ENCODE measurements around the gene SLC27A4. TPM values are rescaled to one million over a fixed set of nuclear protein-coding genes. Genes with fewer than 3 reads are reported as not detected.
A peak's percentile ranks its signal among the peaks of the same experiment; 100 is the strongest.

SLC27A4 gene
- total and polyA plus RNA-seq, 7 experiments from 2014 or later, result 6.1 to 20.1 (median 10.1) TPM

DNA sequence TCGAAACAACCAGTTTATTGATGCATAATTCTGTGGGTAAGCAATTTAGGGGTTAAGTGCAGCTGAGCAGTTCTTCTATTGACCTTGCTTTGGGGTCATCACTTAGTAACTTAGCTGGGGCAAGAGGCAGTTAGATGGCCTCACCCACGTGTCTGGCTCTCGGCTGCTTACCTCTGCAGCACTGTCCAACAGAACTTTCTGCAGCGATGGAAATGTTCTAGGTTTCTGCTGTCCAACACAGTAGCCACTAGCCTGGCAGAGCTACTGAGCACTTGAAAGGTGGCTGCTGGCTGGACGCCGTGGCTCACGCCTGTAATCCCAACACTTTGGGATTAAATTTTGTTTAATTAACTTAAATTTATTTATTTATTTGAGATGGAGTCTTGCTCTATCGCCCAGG, 17.8 kb downstream of the SLC27A4 start:
- no peaks in the 10 kb centered on the region for H3K9me3 ChIP-seq (ENCODE audit: control insufficient read depth in 2 of 3, low read length in 3 of 3)
- H3K4me3 ChIP-seq (ENCODE audit: low read length), result no peak overlapping the region
- Mint-ChIP-seq H3K36me3 (peaks cover 0 to 7% (median 4%) of the 10 kb centered on the region in 5 donors), H3K4me3 (no peak overlapping the region), H3K4me1 (peaks cover 0 to 11% (median 6%) of the 10 kb centered on the region in 7 donors), H3K27ac (no peak overlapping the region), H3K9me3 (no peaks in the 10 kb centered on the region), H3K27me3 (no peaks in the 10 kb centered on the region)
- DNase-seq (no peak), ATAC-seq (no peak)
- no peak overlapping the region for H3K27ac ChIP-seq (ENCODE audit: low read depth, low read length)
- CTCF ChIA-PET, result no interaction called here
- POLR2A ChIA-PET, result no interaction called here
- peaks cover 4 to 5% of the 10 kb centered on the region in 2 donors for H3K4me1 ChIP-seq (ENCODE audit: control insufficient read depth in 2 of 2, insufficient read depth in 2 of 2, low read length in 2 of 2)
- intact Hi-C loops (cut with micrococcal nuclease), result no loop called here
- peaks cover 0 to 19% (median 0%) of the 10 kb centered on the region in 3 experiments for H3K36me3 ChIP-seq (ENCODE audit: control insufficient read depth in 2 of 3, insufficient read depth in 3 of 3, low read length in 3 of 3)
- H3K27me3 ChIP-seq (ENCODE audit: control insufficient read depth in 2 of 2, insufficient read depth in 2 of 2, low read length in 2 of 2), result no peaks in the 10 kb centered on the region

DNA sequence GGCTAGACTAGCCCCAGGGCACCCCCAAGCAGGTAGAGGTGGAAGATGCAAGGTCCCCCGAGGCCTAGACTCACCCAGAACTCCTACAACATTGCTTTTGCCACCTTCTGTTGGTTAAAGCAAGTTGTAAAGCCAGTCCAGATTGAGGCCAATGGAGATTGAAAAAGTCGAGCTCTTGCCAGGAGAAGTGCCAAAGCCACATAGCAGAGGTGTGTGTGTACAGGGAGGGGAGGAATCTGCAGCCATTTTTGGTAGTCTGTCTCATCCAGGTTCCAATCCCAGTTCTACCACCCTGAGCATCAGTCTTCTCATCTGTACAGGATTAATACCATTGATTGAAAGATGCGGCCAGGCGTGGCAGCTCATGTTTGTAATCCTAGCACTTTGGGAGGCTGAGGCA, 18.5 kb downstream of the SLC27A4 start:
- no peak overlapping the region for H3K27ac ChIP-seq (ENCODE audit: low read depth, low read length)
- DNase-seq (no peak), ATAC-seq (no peak)
- no peaks in the 10 kb centered on the region for H3K9me3 Mint-ChIP-seq
- ChIA-PET CTCF (interaction anchor here (0.8 kb wide), 1 partner anchor 53 kb away, joined by 3 read pairs; no protein-coding TSS in a partner anchor), POLR2A (no interaction called here)
- H3K4me1 ChIP-seq (ENCODE audit: control insufficient read depth in 2 of 2, insufficient read depth in 2 of 2, low read length in 2 of 2), result peaks cover 4 to 5% of the 10 kb centered on the region in 2 donors
- no peak overlapping the region for H3K4me3 Mint-ChIP-seq
- H3K27me3 ChIP-seq (ENCODE audit: control insufficient read depth in 2 of 2, insufficient read depth in 2 of 2, low read length in 2 of 2), result no peaks in the 10 kb centered on the region
- peaks cover 0 to 7% (median 4%) of the 10 kb centered on the region in 5 donors for H3K36me3 Mint-ChIP-seq
- H3K27ac Mint-ChIP-seq, result peak overlapping the region in 1 of 9 donors; percentile 84
- H3K36me3 ChIP-seq (ENCODE audit: control insufficient read depth in 2 of 3, insufficient read depth in 3 of 3, low read length in 3 of 3), result peaks cover 0 to 15% (median 0%) of the 10 kb centered on the region in 3 experiments
- intact Hi-C loops (cut with micrococcal nuclease), result no loop called here
- H3K27me3 Mint-ChIP-seq, result no peaks in the 10 kb centered on the region
- H3K4me3 ChIP-seq (ENCODE audit: low read length), result no peak overlapping the region
- no peaks in the 10 kb centered on the region for H3K9me3 ChIP-seq (ENCODE audit: control insufficient read depth in 2 of 3, low read length in 3 of 3)
- peaks cover 0 to 11% (median 6%) of the 10 kb centered on the region in 7 donors for H3K4me1 Mint-ChIP-seq

DNA sequence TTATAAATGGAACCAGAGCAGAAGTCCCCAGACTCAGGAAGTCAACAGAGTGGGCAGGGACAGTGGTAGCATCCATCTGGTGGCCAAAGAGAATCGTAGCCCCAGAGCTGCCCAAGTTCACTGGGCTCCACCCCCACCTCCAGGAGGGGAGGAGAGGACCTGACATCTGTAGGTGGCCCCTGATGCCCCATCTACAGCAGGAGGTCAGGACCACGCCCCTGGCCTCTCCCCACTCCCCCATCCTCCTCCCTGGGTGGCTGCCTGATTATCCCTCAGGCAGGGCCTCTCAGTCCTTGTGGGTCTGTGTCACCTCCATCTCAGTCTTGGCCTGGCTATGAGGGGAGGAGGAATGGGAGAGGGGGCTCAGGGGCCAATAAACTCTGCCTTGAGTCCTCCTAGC, 20.5 kb downstream of the SLC27A4 start:
- Histone ChIP-seq H3K36me3 (ENCODE audit: control insufficient read depth in 2 of 3, insufficient read depth in 3 of 3, low read length in 3 of 3) (peaks cover 0 to 5% (median 0%) of the 10 kb centered on the region in 3 experiments), H3K27me3 (ENCODE audit: control insufficient read depth in 2 of 2, insufficient read depth in 2 of 2, low read length in 2 of 2) (no peaks in the 10 kb centered on the region), H3K27ac (ENCODE audit: low read depth, low read length) (no peak overlapping the region), H3K4me3 (ENCODE audit: low read length) (no peak overlapping the region), H3K9me3 (ENCODE audit: control insufficient read depth in 2 of 3, low read length in 3 of 3) (no peaks in the 10 kb centered on the region), H3K4me1 (ENCODE audit: control insufficient read depth in 2 of 2, insufficient read depth in 2 of 2, low read length in 2 of 2) (peaks cover 5 to 9% of the 10 kb centered on the region in 2 donors)
- H3K4me3 Mint-ChIP-seq, result no peak overlapping the region
- H3K27ac Mint-ChIP-seq, result peak overlapping the region in 3 of 9 donors; percentile 39 to 79 (median 63)
- DNase-seq (no peak), ATAC-seq (no peak)
- no peaks in the 10 kb centered on the region for H3K27me3 Mint-ChIP-seq
- intact Hi-C loops (cut with micrococcal nuclease), result loop anchor here in 1 of 2 donors (5.0 to 10.0 kb wide), 2 partner anchors 141 to 524 kb away; partner anchors contain the start of genes GLE1, KYAT1 and LRRC8A
- H3K36me3 Mint-ChIP-seq, result peaks cover 0 to 4% (median 3%) of the 10 kb centered on the region in 5 donors
- peaks cover 0 to 22% (median 6%) of the 10 kb centered on the region in 7 donors for H3K4me1 Mint-ChIP-seq
- ChIA-PET POLR2A (interaction anchor here (1.4 to 3.7 kb wide), 3 partner anchors 9 to 85 kb away, joined by 3 to 28 read pairs (median 5); partner anchors contain the start of genes GOLGA2, SWI5 and URM1), CTCF (interaction anchor here (1.0 to 4.0 kb wide), 4 partner anchors 28 to 66 kb away, joined by 3 to 23 read pairs (median 12); partner anchors contain the start of gene CERCAM)
- no peaks in the 10 kb centered on the region for H3K9me3 Mint-ChIP-seq

DNA sequence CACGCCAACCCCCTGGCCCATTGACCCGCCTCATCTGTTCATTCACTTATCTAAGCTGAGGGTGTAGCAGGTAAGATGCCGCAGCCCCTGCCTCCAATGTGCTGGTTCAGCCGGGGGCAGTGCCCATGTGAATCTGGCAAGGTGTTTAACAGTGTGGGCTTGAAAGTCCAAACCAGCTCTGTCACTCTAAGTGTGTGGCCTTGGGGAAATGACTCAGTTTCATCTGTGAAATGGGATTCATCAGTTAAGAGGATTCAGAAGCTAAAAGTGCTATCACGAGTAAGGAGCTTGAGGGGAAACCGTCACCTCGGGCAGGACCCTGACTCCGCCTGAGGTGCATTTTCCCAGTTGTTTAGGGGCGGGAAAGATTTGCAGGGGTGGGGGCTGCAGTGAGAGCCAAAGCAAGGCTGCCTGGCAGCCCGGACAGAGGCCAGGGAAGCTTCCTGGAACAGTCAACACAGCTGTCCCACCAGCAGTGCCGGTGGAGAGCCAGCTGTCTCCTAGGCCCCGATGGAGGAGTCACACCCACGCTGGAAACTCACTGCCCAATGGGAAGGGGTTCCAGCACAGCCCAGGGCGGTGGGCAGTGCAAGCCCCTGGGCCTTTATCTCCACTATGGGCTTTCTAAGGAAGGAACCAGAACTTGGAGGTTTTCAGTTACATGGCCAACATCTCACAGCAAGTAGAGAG, 21.1 kb downstream of the SLC27A4 start:
- Mint-ChIP-seq H3K36me3 (no peaks in the 10 kb centered on the region), H3K4me3 (peak overlapping the region; percentile 68 to 92 (median 87)), H3K27me3 (no peaks in the 10 kb centered on the region), H3K9me3 (no peaks in the 10 kb centered on the region), H3K27ac (peak overlapping the region; percentile 57 to 89 (median 74)), H3K4me1 (peaks cover 0 to 22% (median 6%) of the 10 kb centered on the region in 7 donors)
- intact Hi-C loops (cut with micrococcal nuclease), result loop anchor here in 1 of 2 donors (5.0 to 10.0 kb wide), 2 partner anchors 141 to 523 kb away; partner anchors contain the start of genes GLE1, KYAT1 and LRRC8A
- Histone ChIP-seq H3K27ac (ENCODE audit: low read depth, low read length) (peak overlapping the region; percentile 48), H3K9me3 (ENCODE audit: control insufficient read depth in 2 of 3, low read length in 3 of 3) (no peaks in the 10 kb centered on the region), H3K4me1 (ENCODE audit: control insufficient read depth in 2 of 2, insufficient read depth in 2 of 2, low read length in 2 of 2) (peaks cover 5 to 9% of the 10 kb centered on the region in 2 donors), H3K36me3 (ENCODE audit: control insufficient read depth in 2 of 3, insufficient read depth in 3 of 3, low read length in 3 of 3) (no peaks in the 10 kb centered on the region), H3K27me3 (ENCODE audit: control insufficient read depth in 2 of 2, insufficient read depth in 2 of 2, low read length in 2 of 2) (no peaks in the 10 kb centered on the region), H3K4me3 (ENCODE audit: low read length) (peak overlapping the region; percentile 61)
- ChIA-PET CTCF (interaction anchor here (0.9 to 4.0 kb wide), 7 partner anchors 10 to 118 kb away, joined by 3 to 23 read pairs (median 5); partner anchors contain the start of genes CERCAM and URM1), POLR2A (interaction anchor here (1.4 to 3.7 kb wide), 3 partner anchors 8 to 85 kb away, joined by 3 to 28 read pairs (median 5); partner anchors contain the start of genes GOLGA2, SWI5 and URM1)
- ATAC-seq (no peak), DNase-seq (no peak)

DNA sequence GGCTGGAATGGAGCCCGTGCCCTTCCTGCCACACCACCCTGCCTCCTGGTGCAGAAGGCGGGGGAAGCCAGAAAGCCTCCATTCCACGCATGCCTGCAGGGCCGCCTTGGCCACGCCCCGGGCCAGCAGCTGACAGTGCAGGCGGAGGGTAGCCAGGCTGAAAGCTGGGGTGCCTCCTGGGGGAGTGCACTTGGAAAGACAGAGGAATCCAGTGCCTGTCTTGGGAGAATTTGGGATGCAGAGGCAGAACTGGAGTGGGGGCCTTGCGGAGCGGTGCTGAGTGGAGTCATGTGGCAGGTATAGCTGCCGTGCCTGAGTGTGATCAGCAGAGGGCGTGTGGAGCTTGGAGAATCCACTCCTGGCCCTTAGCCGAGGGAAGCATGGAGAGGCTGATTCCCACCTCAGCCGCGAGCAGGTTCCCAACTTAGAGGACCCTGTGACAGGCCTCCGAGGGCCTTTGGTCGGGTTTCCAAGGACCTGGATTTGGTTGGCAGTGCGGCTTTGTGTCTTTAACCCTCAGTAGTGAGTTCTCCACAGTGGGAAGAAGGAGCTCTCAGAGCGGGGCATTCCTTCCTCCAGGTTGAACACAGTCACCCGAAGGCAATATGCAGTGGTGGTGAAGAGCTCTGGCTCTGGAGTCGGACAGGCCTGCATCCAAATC, 21.8 kb downstream of the SLC27A4 start:
- Mint-ChIP-seq H3K27me3 (no peaks in the 10 kb centered on the region), H3K27ac (peak overlapping the region in 6 of 9 donors; percentile 57 to 81 (median 74)), H3K36me3 (no peaks in the 10 kb centered on the region), H3K9me3 (no peaks in the 10 kb centered on the region), H3K4me3 (peak overlapping the region; percentile 68 to 92 (median 87)), H3K4me1 (peaks cover 0 to 22% (median 6%) of the 10 kb centered on the region in 7 donors)
- ChIA-PET POLR2A (interaction anchor here (0.7 to 3.7 kb wide), 5 partner anchors 8 to 225 kb away, joined by 3 to 28 read pairs (median 3); partner anchors contain the start of genes GOLGA2, SWI5 and URM1), CTCF (interaction anchor here (0.5 to 4.0 kb wide), 9 partner anchors 9 to 143 kb away, joined by 3 to 23 read pairs (median 3); partner anchors contain the start of genes CERCAM and URM1)
- DNase-seq (peak; percentile 48 to 69 (median 64)), ATAC-seq (peak; percentile 94)
- Histone ChIP-seq H3K27ac (ENCODE audit: low read depth, low read length) (peak overlapping the region; percentile 48), H3K4me1 (ENCODE audit: control insufficient read depth in 2 of 2, insufficient read depth in 2 of 2, low read length in 2 of 2) (peaks cover 5 to 9% of the 10 kb centered on the region in 2 donors), H3K27me3 (ENCODE audit: control insufficient read depth in 2 of 2, insufficient read depth in 2 of 2, low read length in 2 of 2) (no peaks in the 10 kb centered on the region), H3K36me3 (ENCODE audit: control insufficient read depth in 2 of 3, insufficient read depth in 3 of 3, low read length in 3 of 3) (no peaks in the 10 kb centered on the region), H3K4me3 (ENCODE audit: low read length) (peak overlapping the region; percentile 61), H3K9me3 (ENCODE audit: control insufficient read depth in 2 of 3, low read length in 3 of 3) (no peaks in the 10 kb centered on the region)
- intact Hi-C loops (cut with micrococcal nuclease), result loop anchor here (1.0 to 10.0 kb wide), 10 partner anchors 9 to 523 kb away; partner anchors contain the start of genes URM1 (in 2 of the 2), CERCAM (in 1 of the 2), COQ4 (in 1 of the 2) and GLE1 (in 1 of the 2)

DNA sequence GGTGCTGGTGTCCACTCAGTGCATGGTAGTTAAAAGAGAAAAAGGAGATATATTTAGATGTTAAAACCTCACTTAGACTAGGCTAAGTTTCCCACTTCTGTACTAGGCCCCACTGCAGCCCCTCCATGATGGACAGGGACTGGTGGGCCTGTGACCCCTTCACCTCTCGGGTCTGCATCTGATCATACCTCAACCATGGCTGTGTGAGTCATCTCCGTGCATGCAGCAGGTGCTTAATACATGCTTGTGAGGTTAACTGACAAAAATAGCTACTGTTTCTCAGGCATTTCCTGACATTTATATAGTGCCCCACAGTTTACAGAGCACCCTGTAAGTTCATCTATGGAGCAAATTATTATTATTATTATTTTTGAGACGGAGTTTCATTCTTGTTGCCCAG, 22.4 kb downstream of the SLC27A4 start:
- intact Hi-C loops (cut with micrococcal nuclease), result loop anchor here (1.0 to 10.0 kb wide), 10 partner anchors 9 to 522 kb away; partner anchors contain the start of genes URM1 (in 2 of the 2), CERCAM (in 1 of the 2), COQ4 (in 1 of the 2) and GLE1 (in 1 of the 2)
- no peak overlapping the region for H3K27ac ChIP-seq (ENCODE audit: low read depth, low read length)
- peaks cover 5 to 9% of the 10 kb centered on the region in 2 donors for H3K4me1 ChIP-seq (ENCODE audit: control insufficient read depth in 2 of 2, insufficient read depth in 2 of 2, low read length in 2 of 2)
- H3K36me3 Mint-ChIP-seq, result no peaks in the 10 kb centered on the region
- H3K4me1 Mint-ChIP-seq, result peaks cover 0 to 22% (median 6%) of the 10 kb centered on the region in 7 donors
- H3K4me3 ChIP-seq (ENCODE audit: low read length), result no peak overlapping the region
- ATAC-seq (no peak), DNase-seq (no peak)
- no peaks in the 10 kb centered on the region for H3K9me3 ChIP-seq (ENCODE audit: control insufficient read depth in 2 of 3, low read length in 3 of 3)
- H3K9me3 Mint-ChIP-seq, result no peaks in the 10 kb centered on the region
- ChIA-PET CTCF (interaction anchor here (0.5 to 4.0 kb wide), 8 partner anchors 8 to 142 kb away, joined by 3 to 23 read pairs (median 4); partner anchors contain the start of genes CERCAM and URM1), POLR2A (interaction anchor here (0.7 to 3.7 kb wide), 3 partner anchors 9 to 224 kb away, joined by 3 to 28 read pairs (median 3); partner anchors contain the start of gene URM1)
- peak overlapping the region in 5 of 9 donors; percentile 26 to 81 (median 59) for H3K27ac Mint-ChIP-seq
- H3K4me3 Mint-ChIP-seq, result no peak overlapping the region
- H3K36me3 ChIP-seq (ENCODE audit: control insufficient read depth in 2 of 3, insufficient read depth in 3 of 3, low read length in 3 of 3), result no peaks in the 10 kb centered on the region
- no peaks in the 10 kb centered on the region for H3K27me3 Mint-ChIP-seq
- H3K27me3 ChIP-seq (ENCODE audit: control insufficient read depth in 2 of 2, insufficient read depth in 2 of 2, low read length in 2 of 2), result no peaks in the 10 kb centered on the region

Data from naive thymus-derived CD4-positive, alpha-beta T cell (primary cell).